HCT116 (cell line): Measurements from ENCODE around the gene CCL18.

Source experiments
- CEBPB ChIP-seq: IDR thresholded peaks from 2 replicates; pipeline ENCODE4 v1.6.1; 2012; ENCODE audit warnings: low read depth
- TF ChIP-seq, protein P1 (sequence below), 3 experiments: fragments of 200-600 bp in 1 of 3; sonication (generic) in 1 of 3; IDR thresholded peaks in 2 of 3; conservative IDR thresholded peaks in 1 of 3; 2 replicates each; pipeline ENCODE4 v1.5.1; 2012 to 2017; ENCODE audit warnings: low read depth in 2 of 3, low read length in 2 of 3, antibody characterized with exemption in 1 of 3, borderline replicate concordance in 1 of 3, control low read depth in 1 of 3, mild to moderate bottlenecking in 1 of 3, mixed read lengths in 1 of 3, mixed run types in 1 of 3, moderate library complexity in 1 of 3; ENCODE audit not compliant: insufficient read depth in 1 of 3
- TF ChIP-seq, protein P2 (sequence below): IDR thresholded peaks from 2 replicates; pipeline ENCODE4 v1.6.1; 2012; ENCODE audit warnings: low read depth

DNA sequence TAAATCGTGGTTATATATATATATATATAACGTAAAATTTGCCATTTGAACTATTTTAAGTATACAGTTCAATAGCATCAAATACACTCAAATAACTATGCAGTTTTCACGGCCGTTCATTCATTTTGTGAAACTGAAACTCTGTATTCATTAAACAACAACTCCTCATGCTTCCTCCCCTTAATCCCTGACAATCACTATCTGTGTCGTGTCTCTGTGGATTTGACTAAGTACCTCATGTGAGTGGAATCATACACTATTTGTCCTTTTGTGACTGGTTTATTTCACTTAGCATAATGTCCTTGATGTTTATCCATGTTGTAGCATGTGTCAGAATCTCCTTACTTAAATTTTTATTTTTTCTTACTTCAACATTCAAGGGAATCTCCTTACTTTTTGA is 49.1 kb upstream of the CCL18 start:
- TF ChIP-seq, protein P1, sequence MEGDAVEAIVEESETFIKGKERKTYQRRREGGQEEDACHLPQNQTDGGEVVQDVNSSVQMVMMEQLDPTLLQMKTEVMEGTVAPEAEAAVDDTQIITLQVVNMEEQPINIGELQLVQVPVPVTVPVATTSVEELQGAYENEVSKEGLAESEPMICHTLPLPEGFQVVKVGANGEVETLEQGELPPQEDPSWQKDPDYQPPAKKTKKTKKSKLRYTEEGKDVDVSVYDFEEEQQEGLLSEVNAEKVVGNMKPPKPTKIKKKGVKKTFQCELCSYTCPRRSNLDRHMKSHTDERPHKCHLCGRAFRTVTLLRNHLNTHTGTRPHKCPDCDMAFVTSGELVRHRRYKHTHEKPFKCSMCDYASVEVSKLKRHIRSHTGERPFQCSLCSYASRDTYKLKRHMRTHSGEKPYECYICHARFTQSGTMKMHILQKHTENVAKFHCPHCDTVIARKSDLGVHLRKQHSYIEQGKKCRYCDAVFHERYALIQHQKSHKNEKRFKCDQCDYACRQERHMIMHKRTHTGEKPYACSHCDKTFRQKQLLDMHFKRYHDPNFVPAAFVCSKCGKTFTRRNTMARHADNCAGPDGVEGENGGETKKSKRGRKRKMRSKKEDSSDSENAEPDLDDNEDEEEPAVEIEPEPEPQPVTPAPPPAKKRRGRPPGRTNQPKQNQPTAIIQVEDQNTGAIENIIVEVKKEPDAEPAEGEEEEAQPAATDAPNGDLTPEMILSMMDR (IDR thresholded peaks at IDR 0.05 in 2 of 3, conservative IDR thresholded peaks at IDR 0.05 in 1 of 3; ENCODE audit: borderline replicate concordance in 1 of 3, insufficient read depth in 1 of 3, low read depth in 2 of 3, low read length in 2 of 3) = no peak
- TF ChIP-seq, protein P2, sequence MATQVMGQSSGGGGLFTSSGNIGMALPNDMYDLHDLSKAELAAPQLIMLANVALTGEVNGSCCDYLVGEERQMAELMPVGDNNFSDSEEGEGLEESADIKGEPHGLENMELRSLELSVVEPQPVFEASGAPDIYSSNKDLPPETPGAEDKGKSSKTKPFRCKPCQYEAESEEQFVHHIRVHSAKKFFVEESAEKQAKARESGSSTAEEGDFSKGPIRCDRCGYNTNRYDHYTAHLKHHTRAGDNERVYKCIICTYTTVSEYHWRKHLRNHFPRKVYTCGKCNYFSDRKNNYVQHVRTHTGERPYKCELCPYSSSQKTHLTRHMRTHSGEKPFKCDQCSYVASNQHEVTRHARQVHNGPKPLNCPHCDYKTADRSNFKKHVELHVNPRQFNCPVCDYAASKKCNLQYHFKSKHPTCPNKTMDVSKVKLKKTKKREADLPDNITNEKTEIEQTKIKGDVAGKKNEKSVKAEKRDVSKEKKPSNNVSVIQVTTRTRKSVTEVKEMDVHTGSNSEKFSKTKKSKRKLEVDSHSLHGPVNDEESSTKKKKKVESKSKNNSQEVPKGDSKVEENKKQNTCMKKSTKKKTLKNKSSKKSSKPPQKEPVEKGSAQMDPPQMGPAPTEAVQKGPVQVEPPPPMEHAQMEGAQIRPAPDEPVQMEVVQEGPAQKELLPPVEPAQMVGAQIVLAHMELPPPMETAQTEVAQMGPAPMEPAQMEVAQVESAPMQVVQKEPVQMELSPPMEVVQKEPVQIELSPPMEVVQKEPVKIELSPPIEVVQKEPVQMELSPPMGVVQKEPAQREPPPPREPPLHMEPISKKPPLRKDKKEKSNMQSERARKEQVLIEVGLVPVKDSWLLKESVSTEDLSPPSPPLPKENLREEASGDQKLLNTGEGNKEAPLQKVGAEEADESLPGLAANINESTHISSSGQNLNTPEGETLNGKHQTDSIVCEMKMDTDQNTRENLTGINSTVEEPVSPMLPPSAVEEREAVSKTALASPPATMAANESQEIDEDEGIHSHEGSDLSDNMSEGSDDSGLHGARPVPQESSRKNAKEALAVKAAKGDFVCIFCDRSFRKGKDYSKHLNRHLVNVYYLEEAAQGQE = no peak
- no peak for TF ChIP-seq CEBPB
